ENCODE data around the gene NEUROD4. TPM values are rescaled to one million over a fixed set of nuclear protein-coding genes. Genes with fewer than 3 reads are reported as not detected.

NEUROD4 gene
- total RNA-seq, 2 donors from 2014 or later: not detected

GRCh38 chr12:55063291-55063690 lies 43.5 kb downstream of the NEUROD4 start:
- no peak overlapping the region for H3K4me3 ChIP-seq
- DNase-seq (ENCODE audit: low spot score): no peak
- H3K27ac ChIP-seq: no peak overlapping the region
- no peaks in the 10 kb centered on the region for H3K27me3 ChIP-seq
- H3K36me3 ChIP-seq: no peaks in the 10 kb centered on the region
- no peaks in the 10 kb centered on the region for H3K4me1 ChIP-seq
- no peak for TF ChIP-seq CTCF (IDR thresholded peaks at IDR 0.05)
- no peaks in the 10 kb centered on the region for H3K9me3 ChIP-seq

- no peaks in the 10 kb centered on the region for H3K27me3 ChIP-seq
- no peaks in the 10 kb centered on the region for H3K9me3 ChIP-seq
- H3K27ac ChIP-seq: no peak overlapping the region
- no peaks in the 10 kb centered on the region for H3K4me1 ChIP-seq
- TF ChIP-seq CTCF (IDR thresholded peaks at IDR 0.05): no peak
- no peak overlapping the region for H3K4me3 ChIP-seq
- no peaks in the 10 kb centered on the region for H3K36me3 ChIP-seq
- DNase-seq (ENCODE audit: low spot score): no peak
Observed at GRCh38 chr12:55065535-55065934, 45.8 kb downstream of the NEUROD4 start.

DNA sequence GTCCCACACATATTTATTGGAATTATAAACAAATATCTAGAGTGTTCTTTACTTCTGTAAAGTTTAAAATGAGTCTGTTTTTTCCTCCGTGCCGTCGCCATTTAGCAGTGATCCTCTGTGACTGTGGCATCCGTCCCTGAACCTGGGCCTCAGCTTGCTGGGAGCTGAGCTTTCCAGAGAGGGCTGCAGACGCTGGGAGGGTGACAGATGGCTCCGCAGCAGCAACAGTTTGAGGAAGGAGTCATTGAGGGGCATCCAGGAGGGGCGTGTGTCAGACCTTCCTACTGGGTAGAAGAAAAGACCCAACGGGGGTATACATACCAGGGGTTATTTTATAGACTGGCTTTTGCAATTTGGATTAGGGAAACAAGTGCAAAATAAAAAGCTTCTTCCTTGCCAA lies 47.9 kb downstream of the NEUROD4 start:
- no peak for DNase-seq (ENCODE audit: low spot score)
- no peaks in the 10 kb centered on the region for H3K4me1 ChIP-seq
- no peak overlapping the region for H3K4me3 ChIP-seq
- no peak overlapping the region for H3K27ac ChIP-seq
- no peak for TF ChIP-seq CTCF (IDR thresholded peaks at IDR 0.05)
- no peaks in the 10 kb centered on the region for H3K9me3 ChIP-seq
- no peaks in the 10 kb centered on the region for H3K36me3 ChIP-seq
- H3K27me3 ChIP-seq: no peaks in the 10 kb centered on the region

GRCh38 chr12:55068416-55069010 lies 48.7 kb downstream of the NEUROD4 start:
- peak; percentile 58 to 80 for TF ChIP-seq CTCF (IDR thresholded peaks at IDR 0.05)
- Histone ChIP-seq H3K36me3 (no peaks in the 10 kb centered on the region), H3K27me3 (no peaks in the 10 kb centered on the region), H3K4me1 (no peaks in the 10 kb centered on the region), H3K9me3 (no peaks in the 10 kb centered on the region), H3K4me3 (no peak overlapping the region), H3K27ac (no peak overlapping the region)
- no peak for DNase-seq (ENCODE audit: low spot score)

GRCh38 chr12:55072083-55072482 lies 52.3 kb downstream of the NEUROD4 start:
- no peak for TF ChIP-seq CTCF (IDR thresholded peaks at IDR 0.05)
- DNase-seq (ENCODE audit: low spot score): no peak

More at GRCh38 chr12:55072083-55072482, 52.3 kb downstream of the NEUROD4 start:
- no peaks in the 10 kb centered on the region for H3K27me3 ChIP-seq
- H3K4me1 ChIP-seq: no peaks in the 10 kb centered on the region
- no peak overlapping the region for H3K27ac ChIP-seq
- H3K4me3 ChIP-seq: no peak overlapping the region
- H3K36me3 ChIP-seq: no peaks in the 10 kb centered on the region
- H3K9me3 ChIP-seq: no peaks in the 10 kb centered on the region

All from right atrium auricular region (tissue), 2 donors.